Caki2 (cell line): ENCODE data around the gene RNASE3. TPM values are rescaled to one million over a fixed set of nuclear protein-coding genes. Genes with fewer than 3 reads are reported as not detected.
"Not testable (repeated sequence)": the region's sequence is repeated elsewhere in the genome, so short reads cannot be mapped to it uniquely, and the experiment has no call there.

Source experiments
- DNase-seq: peaks from one replicate; pipeline ENCODE4 v3.0.0-alpha.2; 2015; ENCODE audit warnings: low read depth
- in situ Hi-C: cut with HindIII; loops from 2 replicates; pipeline ENCODE4 v1.10.0; 2016; ENCODE audit warnings: low sequenced_read_pairs, low pct_unique_long_range_greater_than_20kb, mixed read lengths
- total RNA-seq: library from RNA; depleted of rRNA; stranded (reverse); fragments of >200 nt; shearing (Covaris generic); gene quantifications from 2 replicates; pipeline ENCODE4 v1.2.3, GENCODE V29; 2014; ENCODE audit warnings: low replicate concordance; rRNA removed

RNASE3 gene
- total RNA-seq = not detected in 2 replicates

GRCh38 chr14:20891126-20891825 lies at the start of gene RNASE3:
TSS of gene RNASE3 (plus strand) at chr14:20891385. CDS start at chr14:20891687, 302 bp downstream.
- in situ Hi-C loops, DNase-seq: not testable (repeated sequence)

- in situ Hi-C loops = no loop called here
- no peak for DNase-seq
Measured at GRCh38 chr14:20846560-20846959, 44.6 kb upstream of the RNASE3 start.

DNA sequence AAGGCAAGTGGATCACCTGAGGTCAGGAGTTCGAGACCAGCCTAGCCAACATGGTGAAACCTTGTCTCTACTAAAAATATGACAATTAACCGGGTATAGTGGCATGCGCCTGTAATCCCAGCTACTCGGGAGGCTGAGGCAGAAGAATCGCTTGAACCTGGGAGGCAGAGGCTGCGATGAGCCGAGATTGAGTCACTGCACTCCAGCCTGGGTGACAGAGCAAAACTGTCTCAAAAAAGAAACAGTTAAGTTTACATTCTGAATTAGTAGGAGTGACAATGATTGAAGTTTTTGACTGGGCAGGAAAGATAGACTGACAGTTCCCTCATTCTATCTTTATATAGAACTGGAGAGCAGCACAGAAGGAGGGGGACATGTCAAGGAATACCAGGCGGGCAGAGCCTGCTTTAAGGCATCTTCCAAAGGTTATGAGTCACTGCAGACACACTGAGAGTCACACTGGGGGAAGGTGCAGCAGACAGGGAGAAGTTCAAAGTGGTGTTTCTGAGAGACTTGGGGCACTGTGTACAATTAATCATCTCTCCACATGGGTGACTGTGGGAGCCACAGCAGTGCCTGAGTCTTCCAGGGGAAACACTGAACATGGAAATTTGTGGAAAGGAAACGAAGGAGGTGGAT lies 42.8 kb upstream of the RNASE3 start:
- in situ Hi-C loops = no loop called here
- DNase-seq = peak; percentile 74

DNA sequence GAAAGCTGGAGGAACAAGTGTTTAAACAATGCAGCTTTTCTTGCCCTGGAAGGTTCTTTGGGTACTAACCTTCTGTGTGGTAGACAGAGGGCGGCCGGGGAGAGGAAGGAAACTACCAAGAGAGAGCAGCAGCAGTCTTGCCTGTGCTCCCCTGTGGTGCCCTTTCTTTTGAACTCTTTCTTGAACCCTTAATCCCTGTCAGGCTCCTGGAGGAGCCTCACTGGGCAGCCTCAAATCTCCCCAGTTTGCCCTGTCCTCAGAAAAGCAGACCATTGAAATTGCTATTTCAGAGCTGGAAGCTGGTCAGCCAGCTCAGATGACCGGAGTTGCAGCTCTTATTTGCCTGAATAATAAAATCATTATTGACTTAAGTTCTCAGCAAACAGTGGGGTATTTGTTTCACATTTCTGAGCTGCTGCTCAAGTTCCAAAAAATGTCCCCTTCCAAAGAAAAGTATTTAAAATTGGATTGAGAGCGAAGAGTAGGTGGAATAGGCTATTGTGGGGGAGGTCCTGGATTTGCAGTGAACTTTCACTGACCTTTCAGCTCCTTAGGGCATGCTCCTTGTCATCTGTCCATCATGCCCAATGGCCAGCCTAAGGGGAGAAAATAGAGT lies 42.1 kb upstream of the RNASE3 start:
- no peak for DNase-seq
- in situ Hi-C loops = no loop called here

- no peak for DNase-seq
- in situ Hi-C loops = no loop called here
Measured at GRCh38 chr14:20853042-20853441, 38.1 kb upstream of the RNASE3 start.

DNA sequence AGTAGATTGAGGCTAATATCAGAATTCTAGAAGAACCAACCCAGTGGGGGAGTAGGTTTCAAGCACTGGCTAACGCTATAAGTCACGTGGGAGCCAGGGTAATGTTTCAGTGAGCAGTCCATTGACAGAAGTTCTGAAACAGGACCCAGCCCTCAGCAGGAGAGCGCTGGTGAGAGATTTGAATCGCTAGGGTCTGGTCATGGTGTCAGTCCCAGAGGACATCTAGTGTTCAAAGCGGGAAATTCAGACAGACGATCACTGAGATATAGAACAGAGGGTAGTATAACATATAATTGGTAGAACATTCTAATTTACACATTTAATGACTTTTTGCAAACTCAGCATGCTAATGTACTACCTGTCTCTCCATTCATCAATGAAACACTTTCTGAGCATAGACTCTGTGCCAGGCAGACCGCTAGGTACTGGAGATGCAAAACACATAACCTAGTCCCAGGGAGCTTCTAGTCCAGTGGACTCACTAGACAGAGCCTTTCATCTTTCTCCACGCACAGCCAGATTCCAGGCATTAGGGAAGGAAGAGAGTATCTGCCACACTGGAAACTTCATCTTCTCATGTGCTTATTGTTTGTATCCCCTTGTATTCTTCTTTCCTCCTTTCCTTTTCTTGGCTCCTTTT lies 35.4 kb upstream of the RNASE3 start:
- in situ Hi-C loops = no loop called here
- DNase-seq = peak; percentile 62

DNA sequence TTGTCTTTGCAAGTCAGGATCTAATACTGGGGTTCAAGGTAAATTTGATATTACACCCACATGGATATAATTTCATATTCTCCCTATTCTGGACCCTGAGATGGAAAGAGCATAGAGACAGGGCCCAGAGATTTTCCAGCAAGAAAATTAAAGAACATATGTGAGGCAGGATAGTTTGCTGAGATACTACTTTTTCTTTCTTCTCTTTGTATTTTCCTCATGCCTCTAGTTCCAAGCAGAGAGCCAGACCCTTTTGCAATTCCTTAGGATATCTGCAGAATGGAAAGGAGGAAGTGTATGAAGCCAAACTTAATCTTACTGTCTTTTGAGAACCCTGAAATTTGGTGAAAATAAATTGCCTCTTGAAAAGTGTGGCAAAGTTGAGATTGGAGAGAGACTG lies 34.0 kb upstream of the RNASE3 start:
- in situ Hi-C loops = no loop called here
- no peak for DNase-seq

DNA sequence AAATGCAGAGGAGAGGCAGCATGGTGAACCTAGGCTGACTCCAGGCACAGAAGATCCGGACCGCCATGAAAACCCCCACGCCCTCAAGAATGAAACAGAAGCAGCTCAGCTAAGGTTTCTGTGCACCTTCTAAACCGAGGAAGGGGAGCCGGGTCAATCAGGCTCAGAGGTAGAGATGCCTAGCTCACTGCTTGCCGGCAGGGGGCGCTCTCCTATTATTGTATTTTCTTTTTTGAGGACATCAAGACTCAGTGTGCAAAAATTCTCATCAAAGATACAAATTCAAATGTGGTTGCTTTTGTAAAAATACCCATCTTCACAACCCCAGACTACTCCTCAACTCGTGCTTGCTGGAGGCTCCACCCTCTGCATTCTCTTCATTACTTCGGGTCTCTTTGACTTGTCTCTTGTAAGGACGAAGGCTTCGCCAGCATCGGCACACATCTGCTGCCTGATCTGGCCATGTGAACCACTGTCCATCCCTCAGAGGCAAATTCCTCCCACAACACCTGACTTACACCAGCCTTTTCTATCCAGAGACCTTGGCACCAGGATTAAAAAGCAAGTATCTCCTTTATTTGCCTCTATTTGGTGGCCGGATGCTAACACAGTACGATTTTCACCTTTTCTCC lies 33.4 kb upstream of the RNASE3 start:
- DNase-seq = peak; percentile 32
- in situ Hi-C loops = no loop called here

DNA sequence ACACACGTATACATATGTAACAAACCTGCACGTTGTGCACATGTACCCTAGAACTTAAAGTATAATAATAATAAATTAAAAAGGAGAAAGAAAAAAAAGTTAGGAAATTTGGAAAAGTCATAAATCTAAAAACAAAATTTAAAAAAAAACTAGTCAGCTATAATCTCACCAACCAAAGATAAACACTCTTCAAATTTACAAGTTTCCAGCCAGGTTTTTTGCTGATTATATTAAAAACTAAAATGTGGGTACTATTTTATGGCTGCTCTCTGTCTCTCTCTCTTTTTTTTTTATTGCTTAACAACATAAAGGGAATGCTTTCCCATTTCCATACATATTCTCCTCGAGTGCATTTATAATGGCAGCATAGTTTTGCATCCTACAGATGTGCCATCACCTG lies 25.0 kb upstream of the RNASE3 start:
- no peak for DNase-seq
- in situ Hi-C loops = no loop called here

DNA sequence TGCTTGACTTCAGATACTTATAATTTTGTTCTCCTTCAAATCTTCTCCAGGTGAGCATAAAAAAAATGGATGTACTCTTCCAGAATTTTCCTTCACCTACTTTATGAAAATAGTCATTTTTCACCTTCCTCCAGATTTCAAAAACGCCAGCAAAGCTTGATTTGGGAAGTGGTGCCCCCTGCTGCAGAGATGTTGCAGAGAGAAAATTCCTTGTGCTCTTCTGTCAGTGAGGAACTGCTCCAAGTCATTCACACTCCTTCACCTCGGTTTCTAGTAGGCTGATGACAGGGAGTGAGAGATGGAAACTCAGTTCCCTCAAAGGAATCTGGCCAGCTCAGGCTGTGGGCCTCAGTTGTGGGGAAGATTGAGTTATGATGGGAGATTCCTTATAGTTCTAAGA lies 24.2 kb upstream of the RNASE3 start:
- DNase-seq = no peak
- in situ Hi-C loops = no loop called here

DNA sequence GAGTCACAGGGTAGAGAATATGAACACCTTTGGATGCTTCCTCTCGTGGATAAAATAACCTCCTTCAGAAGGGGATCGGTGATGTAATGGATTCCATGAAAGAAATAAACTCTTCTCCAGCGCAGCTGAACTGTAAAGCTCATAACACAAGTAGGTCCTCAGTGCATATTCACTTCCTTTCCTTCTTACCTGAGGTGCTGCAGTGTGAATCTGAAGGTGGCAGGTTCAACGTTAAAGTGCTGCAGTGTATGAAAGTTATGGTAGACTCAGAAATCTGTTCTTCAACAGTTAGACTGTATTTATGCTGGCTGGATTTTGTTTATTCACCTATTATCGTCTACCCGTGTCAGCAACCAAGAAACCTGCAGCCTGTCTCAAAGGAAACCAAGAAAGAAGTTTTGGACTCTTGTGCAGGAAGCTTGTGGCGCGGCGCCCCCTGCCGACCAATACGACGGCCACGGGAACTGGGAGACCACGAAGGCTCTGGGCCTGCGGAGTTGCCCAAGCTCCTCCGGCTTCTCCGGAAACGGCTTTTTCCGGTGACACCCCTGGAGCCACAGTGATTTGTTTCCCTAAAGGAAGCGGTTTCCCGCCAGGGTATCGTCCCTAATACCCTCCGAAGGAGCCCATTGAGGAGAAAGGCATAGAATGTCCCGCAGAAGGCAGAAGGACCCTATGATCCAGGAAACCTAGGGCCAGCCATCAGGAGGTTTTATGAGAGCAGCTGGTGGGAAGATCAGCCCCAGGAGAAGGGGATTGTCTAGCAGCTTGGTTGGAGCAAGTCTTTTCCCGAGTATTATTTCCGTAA lies 17.6 kb upstream of the RNASE3 start:
- in situ Hi-C loops = no loop called here
- no peak for DNase-seq

DNA sequence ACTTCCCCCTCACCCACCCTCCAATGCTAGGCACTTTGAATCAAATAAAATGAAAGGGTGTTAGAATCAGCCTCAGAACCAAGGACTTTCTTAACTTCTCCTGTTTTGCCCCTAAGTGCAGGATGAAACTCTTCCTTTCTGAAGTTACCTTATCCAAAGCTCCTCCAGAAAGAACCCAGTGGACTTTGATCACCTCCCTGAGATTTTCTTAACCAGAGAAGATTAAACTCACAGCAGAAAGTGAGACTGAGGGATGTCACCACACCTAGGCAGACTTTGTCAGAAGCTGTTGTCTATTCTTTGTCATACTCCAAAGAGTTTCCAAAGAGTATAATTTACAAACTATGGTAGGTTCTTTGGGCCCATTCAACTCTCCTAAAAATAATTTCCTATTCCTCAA lies 14.2 kb upstream of the RNASE3 start:
- no peak for DNase-seq
- in situ Hi-C loops = no loop called here

- in situ Hi-C loops = no loop called here
- DNase-seq = no peak
Measured at GRCh38 chr14:20878695-20879094, 12.5 kb upstream of the RNASE3 start.

DNA sequence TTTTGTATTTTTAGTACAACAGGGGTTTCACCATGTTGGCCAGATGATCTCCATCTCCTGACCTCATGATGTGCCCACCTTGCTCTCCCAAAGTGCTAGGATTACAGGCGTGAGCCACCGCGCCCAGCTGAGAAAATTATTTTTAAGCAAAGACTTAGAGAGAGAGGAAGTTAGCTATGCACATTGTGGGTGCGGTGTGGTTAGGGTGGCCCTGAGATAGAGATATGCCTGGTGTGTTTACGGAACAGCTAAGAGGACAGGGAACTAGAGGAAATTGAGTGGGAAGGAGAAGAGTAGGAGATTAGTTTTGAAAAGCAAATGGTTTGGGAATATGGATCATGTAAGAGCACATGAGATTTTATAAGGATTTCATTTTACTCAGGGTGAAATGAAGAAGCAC lies 10.0 kb upstream of the RNASE3 start:
- in situ Hi-C loops, DNase-seq: not testable (repeated sequence)

DNA sequence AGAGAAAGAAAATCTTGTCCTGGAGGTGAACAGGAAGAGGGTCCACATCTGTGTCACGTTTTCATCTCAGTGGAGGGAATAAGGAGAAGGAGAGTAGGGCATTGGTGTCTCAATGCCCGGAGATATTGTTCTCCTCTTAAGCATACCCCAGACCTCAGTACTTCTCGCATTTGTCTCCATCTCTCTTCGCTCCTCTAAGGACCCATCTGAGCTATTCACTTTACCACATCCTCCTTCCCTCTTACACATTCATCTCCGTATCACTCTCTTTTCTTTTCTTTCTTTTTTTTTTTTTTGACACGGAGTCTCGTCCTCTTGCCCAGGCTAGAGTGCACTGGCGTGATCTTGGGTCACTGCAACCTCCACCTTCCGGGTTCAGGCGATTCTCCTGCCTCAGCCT lies 8.4 kb upstream of the RNASE3 start:
- DNase-seq, in situ Hi-C loops: not testable (repeated sequence)

- DNase-seq, in situ Hi-C loops: not testable (repeated sequence)
Measured at GRCh38 chr14:20888411-20888810, 2.8 kb upstream of the RNASE3 start.

GRCh38 chr14:20895322-20895721 lies 4.1 kb downstream of the RNASE3 start:
- DNase-seq, in situ Hi-C loops: not testable (repeated sequence)
